ENCODE results near the gene CADM2. TPM values are rescaled to one million over a fixed set of nuclear protein-coding genes. Genes with fewer than 3 reads are reported as not detected.
"Not testable (repeated sequence)": the region's sequence is repeated elsewhere in the genome, so short reads cannot be mapped to it uniquely, and the experiment has no call there.

The CADM2 gene
- total RNA-seq, 3 donors from 2014 or later: not detected

DNA sequence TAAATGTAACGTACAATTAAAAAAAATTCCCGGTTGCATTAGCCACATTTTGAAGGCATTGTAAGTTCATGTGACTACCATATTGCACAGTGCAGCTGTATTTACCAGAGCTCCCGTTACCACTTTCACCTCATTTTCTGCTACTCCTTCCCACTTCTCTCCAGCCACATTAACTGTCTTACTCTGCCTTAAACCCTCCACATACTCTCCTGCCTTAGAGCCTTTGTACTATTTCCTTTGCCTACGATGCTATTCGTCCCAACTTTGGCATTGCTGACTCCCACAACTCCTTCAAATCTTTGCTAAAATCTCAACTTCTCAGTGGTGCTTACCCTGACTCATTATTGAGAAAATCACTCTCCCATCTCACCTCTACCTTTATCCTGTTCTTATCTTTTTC is 115.2 kb downstream of the CADM2 start:
- no peak for ATAC-seq
- no peak for DNase-seq
- Mint-ChIP-seq H3K4me3 (no peak overlapping the region), H3K36me3 (ENCODE audit: insufficient read depth) (no peaks in the 10 kb centered on the region), H3K27me3 (ENCODE audit: low read depth) (no peaks in the 10 kb centered on the region), H3K9me3 (peaks cover under 1% of the 10 kb centered on the region), H3K4me1 (ENCODE audit: low read depth) (no peaks in the 10 kb centered on the region)

DNA sequence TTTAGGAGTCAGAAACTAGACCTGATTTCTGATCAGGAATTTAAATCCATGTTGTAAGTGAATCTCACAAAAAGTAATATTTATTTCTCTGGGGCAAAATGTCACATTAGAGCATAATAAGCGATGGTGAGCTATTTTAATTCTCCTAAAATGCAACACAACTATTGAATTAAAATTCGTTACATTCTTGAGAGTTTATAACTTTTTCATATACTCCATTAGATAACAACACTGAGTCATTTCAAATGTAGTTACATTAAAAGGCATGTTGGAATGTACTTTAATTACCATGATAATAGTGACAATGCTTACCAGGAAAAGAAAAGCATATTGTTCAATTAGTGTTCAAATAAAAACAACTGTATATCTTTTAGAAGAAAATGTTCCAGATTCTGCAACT is 116.9 kb downstream of the CADM2 start:
- Mint-ChIP-seq H3K36me3 (ENCODE audit: insufficient read depth) (no peaks in the 10 kb centered on the region), H3K4me1 (ENCODE audit: low read depth) (no peaks in the 10 kb centered on the region), H3K9me3 (no peaks in the 10 kb centered on the region), H3K4me3 (no peak overlapping the region), H3K27me3 (ENCODE audit: low read depth) (no peaks in the 10 kb centered on the region)
- DNase-seq (no peak), ATAC-seq (no peak)

GRCh38 chr3:85077018-85077417 is 118.2 kb downstream of the CADM2 start:
- DNase-seq (no peak), ATAC-seq (no peak)
- no peaks in the 10 kb centered on the region for H3K27me3 Mint-ChIP-seq (ENCODE audit: low read depth)
- no peak overlapping the region for H3K4me3 Mint-ChIP-seq
- no peaks in the 10 kb centered on the region for H3K36me3 Mint-ChIP-seq (ENCODE audit: insufficient read depth)
- no peaks in the 10 kb centered on the region for H3K9me3 Mint-ChIP-seq
- no peaks in the 10 kb centered on the region for H3K4me1 Mint-ChIP-seq (ENCODE audit: low read depth)

GRCh38 chr3:85081191-85081906 is 122.6 kb downstream of the CADM2 start:
- Mint-ChIP-seq H3K27me3 (ENCODE audit: low read depth) (no peaks in the 10 kb centered on the region), H3K4me3 (no peak overlapping the region), H3K36me3 (ENCODE audit: insufficient read depth) (no peaks in the 10 kb centered on the region), H3K4me1 (ENCODE audit: low read depth) (no peaks in the 10 kb centered on the region), H3K9me3 (peaks cover 3% of the 10 kb centered on the region)
- no peak for ATAC-seq
- no peak for DNase-seq

- Mint-ChIP-seq H3K27me3 (ENCODE audit: low read depth) (no peaks in the 10 kb centered on the region), H3K4me3 (no peak overlapping the region), H3K4me1 (ENCODE audit: low read depth) (no peaks in the 10 kb centered on the region), H3K36me3 (ENCODE audit: insufficient read depth) (no peaks in the 10 kb centered on the region), H3K9me3 (peaks cover 7% of the 10 kb centered on the region)
- no peak for ATAC-seq
- DNase-seq: no peak
These were observed 131.7 kb downstream of the CADM2 start for GRCh38 chr3:85090495-85090894.

DNA sequence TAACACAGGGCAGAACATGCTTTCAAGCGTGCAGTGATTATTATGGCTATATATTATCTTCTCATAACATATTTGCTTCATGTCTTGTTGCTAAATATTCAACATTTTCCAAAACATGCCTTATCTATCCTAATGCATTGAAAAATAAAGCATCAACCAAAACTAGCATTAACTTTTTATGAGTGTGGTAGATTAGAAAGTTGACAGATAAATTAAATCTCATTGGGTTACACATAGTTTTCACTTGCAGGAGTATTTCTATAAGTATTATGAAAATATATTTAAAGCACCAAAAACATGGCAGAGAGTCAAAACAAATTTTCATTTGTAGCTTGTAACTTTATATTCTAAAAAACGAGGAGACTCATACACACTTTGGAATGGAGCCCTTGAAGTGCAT is 141.5 kb downstream of the CADM2 start:
- H3K36me3 Mint-ChIP-seq (ENCODE audit: insufficient read depth): no peaks in the 10 kb centered on the region
- peaks cover 15% of the 10 kb centered on the region for H3K9me3 Mint-ChIP-seq
- no peaks in the 10 kb centered on the region for H3K4me1 Mint-ChIP-seq (ENCODE audit: low read depth)
- H3K4me3 Mint-ChIP-seq: no peak overlapping the region
- DNase-seq (no peak), ATAC-seq (no peak)
- H3K27me3 Mint-ChIP-seq (ENCODE audit: low read depth): no peaks in the 10 kb centered on the region

DNA sequence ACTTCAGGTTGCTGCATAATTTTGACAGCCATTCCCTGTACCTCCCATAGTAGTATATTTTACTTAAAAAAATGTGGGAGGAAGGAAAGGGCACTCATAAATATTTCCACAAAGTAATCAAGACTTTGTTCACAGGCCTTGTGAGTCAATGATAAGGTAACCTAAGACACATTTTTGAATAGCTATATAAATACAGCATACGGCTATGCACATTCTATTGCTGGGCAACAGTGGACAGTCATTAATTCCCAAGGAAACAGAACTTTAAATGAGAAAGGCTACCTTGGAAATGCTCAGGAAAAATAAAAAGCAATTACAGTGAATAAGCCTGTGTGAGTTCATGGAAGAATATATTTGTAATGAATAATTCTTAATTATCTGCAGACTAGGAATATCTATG is 144.0 kb downstream of the CADM2 start:
- Mint-ChIP-seq H3K4me1 (ENCODE audit: low read depth) (no peaks in the 10 kb centered on the region), H3K36me3 (ENCODE audit: insufficient read depth) (no peaks in the 10 kb centered on the region), H3K9me3 (peaks cover 15% of the 10 kb centered on the region), H3K4me3 (no peak overlapping the region), H3K27me3 (ENCODE audit: low read depth) (no peaks in the 10 kb centered on the region)
- DNase-seq (no peak), ATAC-seq (no peak)

GRCh38 chr3:85110393-85110792 is 151.6 kb downstream of the CADM2 start:
- no peaks in the 10 kb centered on the region for H3K27me3 Mint-ChIP-seq (ENCODE audit: low read depth)
- ATAC-seq: no peak
- H3K4me3 Mint-ChIP-seq: no peak overlapping the region
- H3K9me3 Mint-ChIP-seq: peaks cover 10% of the 10 kb centered on the region
- no peak for DNase-seq
- H3K4me1 Mint-ChIP-seq (ENCODE audit: low read depth): no peaks in the 10 kb centered on the region
- no peaks in the 10 kb centered on the region for H3K36me3 Mint-ChIP-seq (ENCODE audit: insufficient read depth)

DNA sequence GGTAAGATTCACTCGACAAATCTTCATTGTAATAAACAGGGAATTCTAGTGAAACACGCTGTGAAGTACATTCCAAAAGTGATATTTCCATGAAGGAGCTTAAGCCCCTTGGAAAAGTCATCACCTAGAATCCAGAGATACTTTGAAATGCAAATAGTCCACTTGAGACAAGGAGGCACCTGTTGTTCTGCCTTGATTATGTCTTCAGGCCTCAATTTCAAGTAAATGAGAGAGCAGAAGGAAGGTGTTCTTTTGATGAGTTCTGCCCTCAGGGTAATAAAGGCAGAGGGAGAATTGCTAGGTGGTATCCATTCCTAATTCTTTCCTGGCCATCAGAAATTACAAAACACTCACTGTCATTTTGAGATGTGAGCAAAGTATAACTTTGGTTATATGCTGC is 162.1 kb downstream of the CADM2 start:
- H3K27me3 Mint-ChIP-seq (ENCODE audit: low read depth): no peaks in the 10 kb centered on the region
- ATAC-seq (no peak), DNase-seq (no peak)
- no peaks in the 10 kb centered on the region for H3K36me3 Mint-ChIP-seq (ENCODE audit: insufficient read depth)
- no peak overlapping the region for H3K4me3 Mint-ChIP-seq
- H3K9me3 Mint-ChIP-seq: peaks cover 27% of the 10 kb centered on the region
- no peaks in the 10 kb centered on the region for H3K4me1 Mint-ChIP-seq (ENCODE audit: low read depth)

- not testable (repeated sequence) for H3K27me3 Mint-ChIP-seq (ENCODE audit: low read depth); DNase-seq; H3K36me3 Mint-ChIP-seq (ENCODE audit: insufficient read depth); H3K4me3 Mint-ChIP-seq; H3K9me3 Mint-ChIP-seq; H3K4me1 Mint-ChIP-seq (ENCODE audit: low read depth); ATAC-seq
These were observed 174.1 kb downstream of the CADM2 start for GRCh38 chr3:85132864-85133263.

- not testable (repeated sequence) for H3K4me3 Mint-ChIP-seq; DNase-seq; H3K4me1 Mint-ChIP-seq (ENCODE audit: low read depth)
These were observed 175.1 kb downstream of the CADM2 start for GRCh38 chr3:85133691-85134420.

DNA sequence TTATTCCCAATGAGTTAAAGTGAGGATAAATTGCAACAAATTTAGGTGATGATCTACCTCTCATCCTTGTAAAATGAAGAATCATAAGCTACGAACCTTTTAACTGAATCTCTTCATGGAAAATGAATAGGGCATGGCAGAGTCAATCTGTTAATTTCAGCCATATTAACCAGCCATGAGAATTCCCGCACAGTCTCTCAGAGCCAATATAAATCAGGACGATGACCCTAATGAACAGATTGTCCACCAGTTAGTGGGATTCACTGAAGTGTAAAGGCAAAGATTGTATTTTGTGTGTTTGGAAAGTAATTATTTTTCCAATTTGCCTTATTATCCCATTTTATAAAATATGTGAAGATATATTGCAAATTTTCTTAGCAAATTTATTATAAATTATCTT is 183.8 kb downstream of the CADM2 start:
- no peaks in the 10 kb centered on the region for H3K4me1 Mint-ChIP-seq (ENCODE audit: low read depth)
- ATAC-seq (no peak), DNase-seq (no peak)
- no peak overlapping the region for H3K4me3 Mint-ChIP-seq
- H3K9me3 Mint-ChIP-seq: peaks cover 4% of the 10 kb centered on the region
- H3K27me3 Mint-ChIP-seq (ENCODE audit: low read depth): no peaks in the 10 kb centered on the region
- H3K36me3 Mint-ChIP-seq (ENCODE audit: insufficient read depth): no peaks in the 10 kb centered on the region

More at GRCh38 chr3:85133691-85134420, 175.1 kb downstream of the CADM2 start:
- not testable (repeated sequence) for H3K9me3 Mint-ChIP-seq; ATAC-seq; H3K27me3 Mint-ChIP-seq (ENCODE audit: low read depth); H3K36me3 Mint-ChIP-seq (ENCODE audit: insufficient read depth)

- Mint-ChIP-seq H3K36me3 (ENCODE audit: insufficient read depth) (no peaks in the 10 kb centered on the region), H3K9me3 (peaks cover 4% of the 10 kb centered on the region), H3K4me1 (ENCODE audit: low read depth) (no peaks in the 10 kb centered on the region), H3K27me3 (ENCODE audit: low read depth) (no peaks in the 10 kb centered on the region), H3K4me3 (no peak overlapping the region)
- ATAC-seq (no peak), DNase-seq (no peak)
These were observed 189.2 kb downstream of the CADM2 start for GRCh38 chr3:85148036-85148435.

DNA sequence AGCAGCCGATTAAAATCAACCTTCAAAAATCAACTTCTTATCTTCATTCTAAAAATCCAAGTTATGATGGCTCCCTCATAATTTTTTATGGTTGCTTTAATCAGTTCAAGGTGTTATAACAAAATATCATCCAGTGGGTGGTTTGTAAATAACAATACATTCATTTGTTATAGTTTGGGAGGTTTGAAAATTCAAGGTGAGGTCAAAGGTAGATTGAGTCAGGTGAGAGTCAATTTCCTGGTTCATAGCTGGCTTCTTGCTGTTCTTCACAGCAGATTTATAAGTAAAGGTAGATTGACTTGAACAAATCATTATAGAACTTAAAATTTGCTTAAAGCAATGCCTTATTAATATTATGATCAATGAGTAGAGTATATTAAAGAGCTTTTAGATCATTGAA is 192.8 kb downstream of the CADM2 start:
- Mint-ChIP-seq H3K9me3 (peaks cover 3% of the 10 kb centered on the region), H3K4me3 (no peak overlapping the region), H3K36me3 (ENCODE audit: insufficient read depth) (no peaks in the 10 kb centered on the region), H3K27me3 (ENCODE audit: low read depth) (no peaks in the 10 kb centered on the region), H3K4me1 (ENCODE audit: low read depth) (no peaks in the 10 kb centered on the region)
- no peak for ATAC-seq
- DNase-seq: no peak

DNA sequence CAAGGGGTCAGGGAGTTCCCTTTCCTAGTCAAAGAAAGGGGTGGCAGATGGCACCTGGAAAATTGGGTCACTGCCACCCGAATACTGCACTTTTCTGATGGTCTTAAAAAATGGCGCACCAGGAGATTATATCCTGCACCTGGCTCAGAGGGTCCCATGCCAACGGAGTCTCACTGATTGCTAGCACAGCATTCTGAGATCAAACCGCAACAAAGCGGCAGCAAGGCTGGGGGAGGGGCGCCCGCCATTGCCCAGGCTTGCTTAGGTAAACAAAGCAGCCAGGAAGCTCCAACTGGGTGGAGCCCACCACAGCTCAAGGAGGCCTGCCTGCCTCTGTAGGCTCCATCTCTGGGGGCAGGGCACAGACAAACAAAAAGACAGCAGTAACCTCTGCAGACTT is 194.5 kb downstream of the CADM2 start:
- not testable (repeated sequence) for H3K4me1 Mint-ChIP-seq (ENCODE audit: low read depth); H3K4me3 Mint-ChIP-seq; ATAC-seq; H3K27me3 Mint-ChIP-seq (ENCODE audit: low read depth); H3K9me3 Mint-ChIP-seq; H3K36me3 Mint-ChIP-seq (ENCODE audit: insufficient read depth); DNase-seq
